Measurements from ENCODE around the gene ZNF579. TPM values are rescaled to one million over a fixed set of nuclear protein-coding genes. Genes with fewer than 3 reads are reported as not detected.
A peak's percentile ranks its signal among the peaks of the same experiment; 100 is the strongest.

The ZNF579 gene
- total RNA-seq, 1 donor from 2014 or later, result 58.0 TPM

DNA sequence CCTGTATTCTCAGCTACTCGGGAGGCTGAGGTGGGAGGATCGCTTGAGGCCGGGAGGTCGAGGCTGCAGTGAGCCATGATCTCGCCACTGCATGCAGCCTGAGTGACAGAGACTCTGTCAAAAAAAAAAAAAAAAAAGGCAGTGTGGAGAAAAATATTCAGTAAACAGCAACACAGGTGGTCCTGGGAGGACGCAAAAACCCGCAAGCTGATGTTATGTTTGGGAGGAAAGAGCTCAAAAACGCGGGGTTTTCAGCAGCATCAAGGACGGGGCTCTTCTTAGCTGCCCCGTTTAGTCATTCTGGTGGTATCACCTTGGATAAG, 44.3 kb upstream of the ZNF579 start:
- Histone ChIP-seq H4K20me1 (ENCODE audit: insufficient read depth, low read length) (peaks cover 13% of the 10 kb centered on the region), H3K27me3 (ENCODE audit: insufficient read depth, low read length) (no peaks in the 10 kb centered on the region), H3K4me3 (ENCODE audit: insufficient read depth, low read depth, low read length) (peak overlapping the region; percentile 73), H3K27ac (ENCODE audit: low read depth, low read length) (no peak overlapping the region), H3K9me3 (ENCODE audit: insufficient read depth, low read depth, low read length) (no peaks in the 10 kb centered on the region), H3K4me1 (ENCODE audit: insufficient read depth, low read length) (no peaks in the 10 kb centered on the region), H2AFZ (ENCODE audit: low read depth, low read length) (peak overlapping the region; percentile 95), H3K4me2 (ENCODE audit: low read length) (peak overlapping the region; percentile 99), H3K9ac (ENCODE audit: low read length) (peak overlapping the region; percentile 94), H3K36me3 (ENCODE audit: insufficient read depth, low read length) (no peaks in the 10 kb centered on the region), H3K79me2 (ENCODE audit: insufficient read depth, low read length) (peaks cover 8% of the 10 kb centered on the region)
- Mint-ChIP-seq H3K4me3 (ENCODE audit: unreplicated experiment) (peak overlapping the region; percentile 89), H3K27me3 (ENCODE audit: low read depth, unreplicated experiment) (no peaks in the 10 kb centered on the region), H3K4me1 (ENCODE audit: low read depth, unreplicated experiment) (peaks cover 6% of the 10 kb centered on the region), H3K36me3 (ENCODE audit: low read depth, unreplicated experiment) (peaks cover 2% of the 10 kb centered on the region), H3K27ac (ENCODE audit: unreplicated experiment) (peak overlapping the region; percentile 4), H3K9me3 (ENCODE audit: unreplicated experiment) (no peaks in the 10 kb centered on the region)
- FAIRE-seq, result no peak
- no peak for TF ChIP-seq EZH2 (IDR thresholded peaks at IDR 0.05; ENCODE audit: insufficient read depth, low read length)
- TF ChIP-seq, protein P1, sequence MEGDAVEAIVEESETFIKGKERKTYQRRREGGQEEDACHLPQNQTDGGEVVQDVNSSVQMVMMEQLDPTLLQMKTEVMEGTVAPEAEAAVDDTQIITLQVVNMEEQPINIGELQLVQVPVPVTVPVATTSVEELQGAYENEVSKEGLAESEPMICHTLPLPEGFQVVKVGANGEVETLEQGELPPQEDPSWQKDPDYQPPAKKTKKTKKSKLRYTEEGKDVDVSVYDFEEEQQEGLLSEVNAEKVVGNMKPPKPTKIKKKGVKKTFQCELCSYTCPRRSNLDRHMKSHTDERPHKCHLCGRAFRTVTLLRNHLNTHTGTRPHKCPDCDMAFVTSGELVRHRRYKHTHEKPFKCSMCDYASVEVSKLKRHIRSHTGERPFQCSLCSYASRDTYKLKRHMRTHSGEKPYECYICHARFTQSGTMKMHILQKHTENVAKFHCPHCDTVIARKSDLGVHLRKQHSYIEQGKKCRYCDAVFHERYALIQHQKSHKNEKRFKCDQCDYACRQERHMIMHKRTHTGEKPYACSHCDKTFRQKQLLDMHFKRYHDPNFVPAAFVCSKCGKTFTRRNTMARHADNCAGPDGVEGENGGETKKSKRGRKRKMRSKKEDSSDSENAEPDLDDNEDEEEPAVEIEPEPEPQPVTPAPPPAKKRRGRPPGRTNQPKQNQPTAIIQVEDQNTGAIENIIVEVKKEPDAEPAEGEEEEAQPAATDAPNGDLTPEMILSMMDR (IDR thresholded peaks at IDR 0.05; ENCODE audit: insufficient read depth, low read depth, low read length), result no peak
- no peak for DNase-seq (ENCODE audit: low read depth)

DNA sequence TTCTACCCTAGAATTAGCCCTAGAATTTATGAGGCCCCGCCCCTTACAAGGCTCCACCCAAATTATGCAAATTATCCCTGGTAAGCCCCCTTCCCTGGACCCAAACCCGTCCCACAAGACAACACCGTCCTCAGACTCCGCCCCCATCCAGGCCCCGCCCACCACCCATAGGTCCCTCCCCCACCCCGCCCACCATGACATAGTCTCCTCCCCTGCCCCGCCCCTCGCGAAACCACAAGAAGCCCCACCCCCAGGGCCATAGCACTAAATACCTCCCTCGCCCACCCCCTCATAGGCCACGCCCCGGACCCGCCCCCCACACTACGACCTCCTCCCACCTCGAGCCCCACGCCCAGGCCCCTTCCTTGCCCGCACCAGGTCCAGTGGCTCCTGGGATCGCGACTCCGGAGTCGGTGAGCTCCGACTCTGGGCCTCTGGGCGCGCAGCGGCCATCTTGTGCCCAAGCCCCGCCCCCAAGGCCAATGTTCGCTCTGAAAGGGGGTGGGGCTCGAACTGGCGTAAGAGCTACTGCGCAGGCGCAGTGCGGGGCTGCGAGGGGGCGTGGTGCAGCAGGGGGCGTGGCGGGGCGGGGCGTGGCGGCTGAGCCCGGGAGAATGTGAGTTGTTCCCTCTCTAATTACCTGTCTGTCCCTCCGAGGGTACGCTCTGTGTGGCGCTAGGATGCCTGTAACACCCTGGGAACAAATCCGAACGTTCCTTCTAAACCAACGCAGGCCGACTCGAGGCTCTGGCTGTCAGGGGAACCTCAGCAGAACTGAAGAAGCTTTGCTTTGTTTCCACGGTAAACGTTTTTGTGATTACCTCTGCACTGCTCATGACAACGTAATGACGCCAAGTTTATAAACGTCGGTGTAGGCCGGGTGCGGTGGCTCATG, 43.7 kb upstream of the ZNF579 start, which contains the start of gene ZNF784:
ZNF784 (minus strand) TSS at position 458 of the 895 bp plus-strand sequence; CDS start at position 453, 5 bp downstream.
- Mint-ChIP-seq H3K27me3 (ENCODE audit: low read depth, unreplicated experiment) (no peaks in the 10 kb centered on the region), H3K36me3 (ENCODE audit: low read depth, unreplicated experiment) (peaks cover 2% of the 10 kb centered on the region), H3K4me1 (ENCODE audit: low read depth, unreplicated experiment) (peaks cover 6% of the 10 kb centered on the region), H3K4me3 (ENCODE audit: unreplicated experiment) (peak within 1 kb of the TSS; percentile 89), H3K27ac (ENCODE audit: unreplicated experiment) (peak within 1 kb of the TSS; percentile 89), H3K9me3 (ENCODE audit: unreplicated experiment) (no peaks in the 10 kb centered on the region)
- no peak for TF ChIP-seq EZH2 (IDR thresholded peaks at IDR 0.05; ENCODE audit: insufficient read depth, low read length)
- TF ChIP-seq, protein P1 (IDR thresholded peaks at IDR 0.05; ENCODE audit: insufficient read depth, low read depth, low read length), result no peak
- peak within 1 kb of the TSS; percentile 95 for H2AFZ ChIP-seq (ENCODE audit: low read depth, low read length)
- peak within 1 kb of the TSS; percentile 73 for H3K4me3 ChIP-seq (ENCODE audit: insufficient read depth, low read depth, low read length)
- peaks cover 8% of the 10 kb centered on the region for H3K79me2 ChIP-seq (ENCODE audit: insufficient read depth, low read length)
- DNase-seq (ENCODE audit: low read depth) (peak; percentile 59), FAIRE-seq (no peak)
- H3K9ac ChIP-seq (ENCODE audit: low read length), result peak within 1 kb of the TSS; percentile 94
- H3K4me1 ChIP-seq (ENCODE audit: insufficient read depth, low read length), result no peaks in the 10 kb centered on the region
- no peaks in the 10 kb centered on the region for H3K36me3 ChIP-seq (ENCODE audit: insufficient read depth, low read length)
- peak within 1 kb of the TSS; percentile 94 for H3K27ac ChIP-seq (ENCODE audit: low read depth, low read length)
- H3K27me3 ChIP-seq (ENCODE audit: insufficient read depth, low read length), result no peaks in the 10 kb centered on the region
- H3K9me3 ChIP-seq (ENCODE audit: insufficient read depth, low read depth, low read length), result no peaks in the 10 kb centered on the region
- H3K4me2 ChIP-seq (ENCODE audit: low read length), result peak within 1 kb of the TSS; percentile 99
- peaks cover 13% of the 10 kb centered on the region for H4K20me1 ChIP-seq (ENCODE audit: insufficient read depth, low read length)

DNA sequence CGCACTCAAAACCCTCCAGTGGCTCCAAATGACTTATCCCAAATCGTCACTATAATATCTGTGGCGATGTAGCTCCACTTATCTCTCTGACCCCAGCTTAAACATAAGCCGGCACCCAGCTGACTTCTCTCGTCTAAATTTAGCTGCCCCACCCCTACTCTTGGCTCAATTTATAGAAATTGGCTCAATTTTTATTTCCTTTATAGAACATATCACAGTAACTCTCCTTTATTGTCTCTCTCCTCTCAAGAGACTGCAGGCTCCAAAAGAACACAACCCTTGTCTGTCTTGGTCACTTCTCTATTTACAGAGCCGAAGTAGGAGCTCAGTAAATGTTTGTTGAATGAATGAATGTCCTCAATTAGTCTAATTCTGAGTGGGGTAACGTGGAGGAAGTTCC, 42.9 kb upstream of the ZNF579 start:
- DNase-seq (ENCODE audit: low read depth) (no peak), FAIRE-seq (no peak)
- Histone ChIP-seq H3K4me2 (ENCODE audit: low read length) (peak overlapping the region; percentile 64), H3K27me3 (ENCODE audit: insufficient read depth, low read length) (no peaks in the 10 kb centered on the region), H4K20me1 (ENCODE audit: insufficient read depth, low read length) (peaks cover 13% of the 10 kb centered on the region), H2AFZ (ENCODE audit: low read depth, low read length) (no peak overlapping the region), H3K4me1 (ENCODE audit: insufficient read depth, low read length) (no peaks in the 10 kb centered on the region), H3K36me3 (ENCODE audit: insufficient read depth, low read length) (no peaks in the 10 kb centered on the region), H3K27ac (ENCODE audit: low read depth, low read length) (no peak overlapping the region), H3K9ac (ENCODE audit: low read length) (no peak overlapping the region), H3K9me3 (ENCODE audit: insufficient read depth, low read depth, low read length) (no peaks in the 10 kb centered on the region), H3K79me2 (ENCODE audit: insufficient read depth, low read length) (peaks cover 8% of the 10 kb centered on the region), H3K4me3 (ENCODE audit: insufficient read depth, low read depth, low read length) (peak overlapping the region; percentile 11)
- H3K4me3 Mint-ChIP-seq (ENCODE audit: unreplicated experiment), result peak overlapping the region; percentile 89
- H3K27ac Mint-ChIP-seq (ENCODE audit: unreplicated experiment), result peak overlapping the region; percentile 89
- TF ChIP-seq, protein P1 (IDR thresholded peaks at IDR 0.05; ENCODE audit: insufficient read depth, low read depth, low read length), result no peak
- TF ChIP-seq EZH2 (IDR thresholded peaks at IDR 0.05; ENCODE audit: insufficient read depth, low read length), result no peak
- H3K4me1 Mint-ChIP-seq (ENCODE audit: low read depth, unreplicated experiment), result peaks cover 6% of the 10 kb centered on the region
- no peaks in the 10 kb centered on the region for H3K27me3 Mint-ChIP-seq (ENCODE audit: low read depth, unreplicated experiment)
- H3K36me3 Mint-ChIP-seq (ENCODE audit: low read depth, unreplicated experiment), result peaks cover 2% of the 10 kb centered on the region
- H3K9me3 Mint-ChIP-seq (ENCODE audit: unreplicated experiment), result no peaks in the 10 kb centered on the region

Measured in astrocyte (in vitro differentiated cells and primary cell).